Activated naive CD8-positive, alpha-beta T cell treated with anti-CD3 and anti-CD28 coated beads, Interleukin-2, amount 50 U/mL, for 24 hours (primary cell): ENCODE results near the gene PAK6.
A peak's percentile ranks its signal among the peaks of the same experiment; 100 is the strongest.

Source experiments
- ATAC-seq: fragments of 150-1000 bp; cut with Tn5 transposase; one replicate; pipeline ENCODE4 v1.10.0; 2021
- DNase-seq: peaks from one replicate; pipeline ENCODE4 v3.0.0; 2021
- H3K27ac Mint-ChIP-seq: one replicate; pipeline ENCODE4 v1.8.0; 2021; ENCODE audit warnings: mild to moderate bottlenecking, mixed read lengths
- H3K27me3 Mint-ChIP-seq: one replicate; pipeline ENCODE4 v1.8.0; 2021; ENCODE audit warnings: mixed read lengths
- H3K36me3 Mint-ChIP-seq: one replicate; pipeline ENCODE4 v1.8.0; 2021; ENCODE audit warnings: low read depth, mixed read lengths
- H3K4me1 Mint-ChIP-seq: one replicate; pipeline ENCODE4 v1.8.0; 2021; ENCODE audit warnings: mixed read lengths
- H3K4me3 Mint-ChIP-seq: one replicate; pipeline ENCODE4 v1.8.0; 2021; ENCODE audit warnings: mild to moderate bottlenecking, moderate library complexity, mixed read lengths
- H3K9me3 Mint-ChIP-seq: one replicate; pipeline ENCODE4 v1.8.0; 2021; ENCODE audit warnings: mixed read lengths

Gene PAK6

GRCh38 chr15:40295877-40296560 is 57.2 kb downstream of the PAK6 start:
- H3K27me3 Mint-ChIP-seq, result no peaks in the 10 kb centered on the region
- no peak overlapping the region for H3K4me3 Mint-ChIP-seq

GRCh38 chr15:40296561-40297230 is 57.8 kb downstream of the PAK6 start:
- ATAC-seq (no peak), DNase-seq (no peak)
- peaks cover 23% of the 10 kb centered on the region for H3K36me3 Mint-ChIP-seq
- no peaks in the 10 kb centered on the region for H3K27me3 Mint-ChIP-seq
- H3K4me3 Mint-ChIP-seq, result no peak overlapping the region
- no peak overlapping the region for H3K27ac Mint-ChIP-seq
- no peaks in the 10 kb centered on the region for H3K4me1 Mint-ChIP-seq
- H3K9me3 Mint-ChIP-seq, result no peaks in the 10 kb centered on the region

More at GRCh38 chr15:40295877-40296560, 57.2 kb downstream of the PAK6 start:
- Mint-ChIP-seq H3K4me1 (no peaks in the 10 kb centered on the region), H3K27ac (no peak overlapping the region), H3K36me3 (peaks cover 19% of the 10 kb centered on the region), H3K9me3 (no peaks in the 10 kb centered on the region)
- no peak for ATAC-seq
- DNase-seq, result no peak

GRCh38 chr15:40297356-40297755 is 58.5 kb downstream of the PAK6 start:
- Mint-ChIP-seq H3K27me3 (no peaks in the 10 kb centered on the region), H3K27ac (no peak overlapping the region), H3K4me1 (no peaks in the 10 kb centered on the region), H3K4me3 (no peak overlapping the region), H3K36me3 (peaks cover 23% of the 10 kb centered on the region), H3K9me3 (no peaks in the 10 kb centered on the region)
- DNase-seq (no peak), ATAC-seq (no peak)

GRCh38 chr15:40298216-40298935 is 59.5 kb downstream of the PAK6 start:
- Mint-ChIP-seq H3K27ac (no peak overlapping the region), H3K36me3 (peaks cover 23% of the 10 kb centered on the region), H3K4me1 (no peaks in the 10 kb centered on the region), H3K4me3 (no peak overlapping the region), H3K27me3 (no peaks in the 10 kb centered on the region), H3K9me3 (no peaks in the 10 kb centered on the region)
- DNase-seq (no peak), ATAC-seq (no peak)

- no peak for ATAC-seq
- no peak overlapping the region for H3K4me3 Mint-ChIP-seq
- H3K27ac Mint-ChIP-seq, result no peak overlapping the region
- H3K9me3 Mint-ChIP-seq, result no peaks in the 10 kb centered on the region
- H3K36me3 Mint-ChIP-seq, result peaks cover 23% of the 10 kb centered on the region
- no peak for DNase-seq
- no peaks in the 10 kb centered on the region for H3K27me3 Mint-ChIP-seq
- H3K4me1 Mint-ChIP-seq, result peaks cover 2% of the 10 kb centered on the region
These were observed 61.5 kb downstream of the PAK6 start for GRCh38 chr15:40300367-40300766.

GRCh38 chr15:40300771-40301170 is 61.9 kb downstream of the PAK6 start:
- DNase-seq, result no peak
- Mint-ChIP-seq H3K27me3 (no peaks in the 10 kb centered on the region), H3K9me3 (no peaks in the 10 kb centered on the region), H3K4me1 (peaks cover 2% of the 10 kb centered on the region), H3K36me3 (peaks cover 21% of the 10 kb centered on the region), H3K4me3 (no peak overlapping the region), H3K27ac (no peak overlapping the region)
- no peak for ATAC-seq

GRCh38 chr15:40301467-40302179 is 62.8 kb downstream of the PAK6 start:
- no peak for DNase-seq
- H3K36me3 Mint-ChIP-seq, result peaks cover 21% of the 10 kb centered on the region
- H3K9me3 Mint-ChIP-seq, result no peaks in the 10 kb centered on the region
- no peaks in the 10 kb centered on the region for H3K27me3 Mint-ChIP-seq
- no peak overlapping the region for H3K27ac Mint-ChIP-seq
- ATAC-seq, result no peak
- no peak overlapping the region for H3K4me3 Mint-ChIP-seq
- peaks cover 10% of the 10 kb centered on the region for H3K4me1 Mint-ChIP-seq

- Mint-ChIP-seq H3K36me3 (peaks cover 21% of the 10 kb centered on the region), H3K4me3 (no peak overlapping the region), H3K4me1 (peaks cover 12% of the 10 kb centered on the region), H3K27me3 (no peaks in the 10 kb centered on the region), H3K9me3 (no peaks in the 10 kb centered on the region), H3K27ac (no peak overlapping the region)
- ATAC-seq (no peak), DNase-seq (no peak)
These were observed 63.5 kb downstream of the PAK6 start for GRCh38 chr15:40302288-40302886.

- H3K36me3 Mint-ChIP-seq, result peaks cover 21% of the 10 kb centered on the region
These were observed 64.1 kb downstream of the PAK6 start for GRCh38 chr15:40302981-40303380.

GRCh38 chr15:40303576-40303975 is 64.7 kb downstream of the PAK6 start:
- Mint-ChIP-seq H3K27ac (no peak overlapping the region), H3K4me1 (peaks cover 14% of the 10 kb centered on the region), H3K4me3 (no peak overlapping the region), H3K27me3 (no peaks in the 10 kb centered on the region), H3K36me3 (peaks cover 21% of the 10 kb centered on the region), H3K9me3 (no peaks in the 10 kb centered on the region)
- no peak for ATAC-seq
- DNase-seq, result no peak

More at GRCh38 chr15:40302981-40303380, 64.1 kb downstream of the PAK6 start:
- Mint-ChIP-seq H3K9me3 (no peaks in the 10 kb centered on the region), H3K4me3 (no peak overlapping the region), H3K4me1 (peaks cover 12% of the 10 kb centered on the region), H3K27ac (no peak overlapping the region), H3K27me3 (no peaks in the 10 kb centered on the region)
- no peak for DNase-seq
- ATAC-seq, result no peak

- Mint-ChIP-seq H3K4me3 (no peak overlapping the region), H3K36me3 (peaks cover 11% of the 10 kb centered on the region), H3K27me3 (no peaks in the 10 kb centered on the region), H3K9me3 (no peaks in the 10 kb centered on the region), H3K27ac (no peak overlapping the region), H3K4me1 (peaks cover 28% of the 10 kb centered on the region)
- ATAC-seq (no peak), DNase-seq (no peak)
These were observed 66.4 kb downstream of the PAK6 start for GRCh38 chr15:40305281-40305680.

GRCh38 chr15:40306371-40306770 is 67.5 kb downstream of the PAK6 start:
- H3K36me3 Mint-ChIP-seq, result peaks cover 3% of the 10 kb centered on the region
- no peaks in the 10 kb centered on the region for H3K9me3 Mint-ChIP-seq

GRCh38 chr15:40306908-40307307 is 68.0 kb downstream of the PAK6 start:
- H3K4me1 Mint-ChIP-seq, result peaks cover 28% of the 10 kb centered on the region
- DNase-seq, result peak; percentile 23
- ATAC-seq, result no peak

More at GRCh38 chr15:40306371-40306770, 67.5 kb downstream of the PAK6 start:
- H3K4me1 Mint-ChIP-seq, result peaks cover 28% of the 10 kb centered on the region
- H3K27ac Mint-ChIP-seq, result peak overlapping the region; percentile 62
- ATAC-seq, result no peak
- no peak for DNase-seq
- no peaks in the 10 kb centered on the region for H3K27me3 Mint-ChIP-seq
- peak overlapping the region; percentile 91 for H3K4me3 Mint-ChIP-seq

More at GRCh38 chr15:40306908-40307307, 68.0 kb downstream of the PAK6 start:
- H3K9me3 Mint-ChIP-seq, result no peaks in the 10 kb centered on the region
- H3K36me3 Mint-ChIP-seq, result no peaks in the 10 kb centered on the region
- no peaks in the 10 kb centered on the region for H3K27me3 Mint-ChIP-seq
- peak overlapping the region; percentile 91 for H3K4me3 Mint-ChIP-seq
- peak overlapping the region; percentile 62 for H3K27ac Mint-ChIP-seq
